HEK293T (cell line): ENCODE data around the gene UBA1.

ENCODE experiments used
- CTCF ChIA-PET: fragments of 350-600 bp; formaldehyde crosslinking; extraction: SDS; loops from one replicate; lab custom pipeline; 2021; ENCODE audit warnings: antibody characterized with exemption, inconsistent platforms; lab: Yijun Ruan, JAX
- POLR2A ChIA-PET: fragments of 350-600 bp; formaldehyde crosslinking; extraction: SDS; loops from one replicate; lab custom pipeline; 2020; ENCODE audit warnings: antibody characterized with exemption, inconsistent platforms; lab: Yijun Ruan, JAX
- DNase-seq: peaks from one replicate; pipeline ENCODE4 v3.0.0; 2012; ENCODE audit warnings: mixed read lengths; ENCODE audit errors: extremely low spot score
- ARNT ChIP-seq: fragments of 450-650 bp; IDR thresholded peaks from 2 replicates; pipeline ENCODE4 v1.6.1; 2017; ENCODE audit warnings: mild to moderate bottlenecking
- BHLHE40 ChIP-seq: fragments of 450-650 bp; IDR thresholded peaks from 2 replicates; pipeline ENCODE4 v1.6.1; 2016; ENCODE audit warnings: mild to moderate bottlenecking, moderate library complexity, borderline replicate concordance
- CTBP1 ChIP-seq: fragments of 450-650 bp; IDR thresholded peaks from 2 replicates; pipeline ENCODE4 v1.6.1; 2016; ENCODE audit warnings: borderline replicate concordance
- ELF4 ChIP-seq: fragments of 450-650 bp; IDR thresholded peaks from 2 replicates; pipeline ENCODE4 v1.6.1; 2017; ENCODE audit warnings: antibody characterized with exemption
- FOXA1 ChIP-seq: fragments of 450-650 bp; IDR thresholded peaks from 2 replicates; pipeline ENCODE4 v1.6.1; 2016; ENCODE audit warnings: mild to moderate bottlenecking
- FOXK2 ChIP-seq: fragments of 450-650 bp; IDR thresholded peaks from 2 replicates; pipeline ENCODE4 v1.6.1; 2016; ENCODE audit warnings: mild to moderate bottlenecking
- FOXM1 ChIP-seq: fragments of 450-650 bp; IDR thresholded peaks from 2 replicates; pipeline ENCODE4 v1.6.1; 2017; ENCODE audit warnings: mild to moderate bottlenecking, borderline replicate concordance
- HDGF ChIP-seq: fragments of 450-650 bp; IDR thresholded peaks from 2 replicates; pipeline ENCODE4 v1.6.1; 2017; ENCODE audit warnings: antibody characterized with exemption, borderline replicate concordance
- L3MBTL2 ChIP-seq: fragments of 450-650 bp; conservative IDR thresholded peaks from 2 replicates; pipeline ENCODE4 v1.6.1; 2016; ENCODE audit warnings: mild to moderate bottlenecking
- LEF1 ChIP-seq: fragments of 450-650 bp; IDR thresholded peaks from 2 replicates; pipeline ENCODE4 v1.6.1; 2017; ENCODE audit warnings: mild to moderate bottlenecking, borderline replicate concordance
- NFRKB ChIP-seq: fragments of 450-650 bp; IDR thresholded peaks from 2 replicates; pipeline ENCODE4 v1.6.1; 2016; ENCODE audit warnings: mild to moderate bottlenecking, moderate library complexity
- PKNOX1 ChIP-seq: fragments of 450-650 bp; IDR thresholded peaks from 2 replicates; pipeline ENCODE4 v1.6.1; 2016
- SP1 ChIP-seq: fragments of 450-650 bp; IDR thresholded peaks from 2 replicates; pipeline ENCODE4 v1.6.1; 2017
- SUZ12 ChIP-seq: fragments of 450-650 bp; IDR thresholded peaks from 2 replicates; pipeline ENCODE4 v1.6.1; 2016; ENCODE audit warnings: mild to moderate bottlenecking
- TARDBP ChIP-seq: fragments of 450-650 bp; IDR thresholded peaks from 2 replicates; pipeline ENCODE4 v1.6.1; 2016
- ZNF384 ChIP-seq: fragments of 450-650 bp; IDR thresholded peaks from 2 replicates; pipeline ENCODE4 v1.6.1; 2016

The UBA1 gene

GRCh38 chrX:47193475-47194193 is at the start of gene UBA1:
Gene UBA1, plus strand, starts transcription at chrX:47193829. Its CDS starts 4,974 bp downstream, at chrX:47198803.
- CTCF ChIA-PET: interaction anchor here (3.3 kb wide), 1 partner anchor 191 kb away, joined by 8 read pairs; no protein-coding TSS in a partner anchor
- DNase-seq: peak; percentile 90
- POLR2A ChIA-PET: interaction anchor here (1.2 kb wide), 1 partner anchor 40 kb away, joined by 5 read pairs; no protein-coding TSS in a partner anchor
- no peak for TF ChIP-seq CTBP1
- TF ChIP-seq FOXK2: no peak
- TF ChIP-seq TARDBP: no peak
- no peak for TF ChIP-seq ZNF384
- TF ChIP-seq FOXA1: no peak
- TF ChIP-seq L3MBTL2: no peak
- 0 out of 2 replicates have a peak, but pooled peaks have one; percentile 29 for TF ChIP-seq ELF4
- peak; percentile 85 for TF ChIP-seq PKNOX1
- TF ChIP-seq BHLHE40: no peak
- TF ChIP-seq SUZ12: no peak
- no peak for TF ChIP-seq ARNT
- TF ChIP-seq SP1: no peak
- TF ChIP-seq HDGF: no peak

GRCh38 chrX:47143894-47144625 is 49.6 kb upstream of the UBA1 start:
- TF ChIP-seq FOXM1 (no peak), ZNF384 (peak; percentile 46), ELF4 (no peak), SUZ12 (no peak), FOXK2 (no peak)
- ChIA-PET CTCF (interaction anchor here (1.2 kb wide), 2 partner anchors 13 to 26 kb away, joined by 4 read pairs; no protein-coding TSS in a partner anchor), POLR2A (interaction anchor here (0.8 to 3.8 kb wide), 9 partner anchors 9 to 178 kb away, joined by 3 to 76 read pairs (median 5); no protein-coding TSS in a partner anchor)
- no peak for DNase-seq

- peak; percentile 85 for DNase-seq
- ChIA-PET CTCF (interaction anchor here (0.5 to 1.2 kb wide), 4 partner anchors 13 to 216 kb away, joined by 4 read pairs; no protein-coding TSS in a partner anchor), POLR2A (interaction anchor here (0.8 to 3.8 kb wide), 11 partner anchors 10 to 179 kb away, joined by 3 to 76 read pairs (median 5); no protein-coding TSS in a partner anchor)
- TF ChIP-seq SP1 (no peak), PKNOX1 (peak; percentile 88), ARNT (no peak), ELF4 (0 out of 2 replicates have a peak, but pooled peaks have one; percentile 6), L3MBTL2 (peak; percentile 82)
Measured at GRCh38 chrX:47144626-47145394, 48.8 kb upstream of the UBA1 start, which contains the start of the genes NDUFB11 and RBM10. Gene NDUFB11, minus strand, starts transcription at chrX:47144702. Its CDS starts 23 bp downstream, at chrX:47144679. Gene RBM10, plus strand, starts transcription at chrX:47145221. Its CDS starts 2,261 bp downstream, at chrX:47147482.

GRCh38 chrX:47145395-47146120 is 48.1 kb upstream of the UBA1 start:
- no peak for DNase-seq
- TF ChIP-seq HDGF: no peak
- TF ChIP-seq ZNF384: peak; percentile 87
- no peak for TF ChIP-seq ELF4
- TF ChIP-seq FOXM1: no peak
- no peak for TF ChIP-seq TARDBP
- no peak for TF ChIP-seq BHLHE40
- CTCF ChIA-PET: interaction anchor here (0.5 to 1.2 kb wide), 4 partner anchors 12 to 216 kb away, joined by 4 read pairs; no protein-coding TSS in a partner anchor
- POLR2A ChIA-PET: interaction anchor here (0.8 to 3.8 kb wide), 11 partner anchors 11 to 180 kb away, joined by 3 to 76 read pairs (median 5); no protein-coding TSS in a partner anchor

- POLR2A ChIA-PET: no interaction called here
- CTCF ChIA-PET: no interaction called here
- TF ChIP-seq FOXA1 (no peak), SP1 (no peak), TARDBP (no peak), ARNT (no peak), ZNF384 (no peak), FOXK2 (no peak), ELF4 (no peak), BHLHE40 (no peak), HDGF (no peak), FOXM1 (no peak), NFRKB (no peak), PKNOX1 (no peak), CTBP1 (no peak), L3MBTL2 (no peak), LEF1 (no peak), SUZ12 (no peak)
- DNase-seq: no peak
Measured at GRCh38 chrX:47146121-47146935, 47.3 kb upstream of the UBA1 start.
